ENCODE measurements around the gene BCR.
"Not testable (repeated sequence)": the region's sequence is repeated elsewhere in the genome, so short reads cannot be mapped to it uniquely, and the experiment has no call there.

BCR gene

GRCh38 chr22:23325183-23325582 lies 144.9 kb downstream of the BCR start:
- DNase-seq: no peak

DNA sequence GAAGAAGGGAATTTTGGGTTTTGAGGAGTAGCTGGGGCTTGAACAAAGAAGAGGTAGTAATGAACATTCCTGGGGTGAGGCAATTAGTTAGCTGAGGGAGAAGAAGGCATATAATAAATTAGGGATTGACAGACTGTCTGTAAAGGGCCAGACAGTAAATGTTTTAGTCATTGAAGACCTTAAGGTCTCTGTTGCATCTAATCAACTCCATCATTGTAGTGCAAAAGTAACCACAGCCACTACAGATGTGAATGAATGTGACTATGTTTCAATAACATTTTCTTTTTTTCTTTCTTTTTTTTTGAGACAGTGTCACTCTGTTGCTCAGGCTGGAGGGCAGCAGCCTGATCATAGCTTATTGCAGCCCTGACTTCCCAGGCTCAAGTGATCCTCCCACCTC lies 153.5 kb downstream of the BCR start:
- DNase-seq: not testable (repeated sequence)

GRCh38 chr22:23337672-23338071 lies 157.4 kb downstream of the BCR start:
- DNase-seq: not testable (repeated sequence)

- not testable (repeated sequence) for DNase-seq
Measured at GRCh38 chr22:23341942-23342695, 161.8 kb downstream of the BCR start.

DNA sequence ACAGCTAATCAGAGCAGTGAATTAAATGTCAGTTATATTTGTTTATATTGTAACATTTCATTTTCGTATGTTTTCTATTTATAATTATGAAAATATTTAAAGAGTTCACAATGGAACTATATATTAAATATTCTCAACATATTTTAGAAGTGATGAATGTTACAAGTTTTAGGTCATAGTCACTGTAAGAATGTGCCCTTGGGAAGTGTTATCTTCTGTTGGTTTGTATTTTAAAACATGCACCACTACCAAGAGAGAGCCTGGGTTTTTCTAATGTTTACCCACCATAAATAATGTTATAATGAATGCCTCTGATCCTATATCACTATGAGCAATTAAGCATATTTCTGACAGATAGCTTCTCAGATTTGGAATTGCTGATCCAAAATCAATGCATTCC lies 171.0 kb downstream of the BCR start:
- no peak for DNase-seq

- DNase-seq: no peak
Measured at GRCh38 chr22:23353004-23353403, 172.7 kb downstream of the BCR start.

DNA sequence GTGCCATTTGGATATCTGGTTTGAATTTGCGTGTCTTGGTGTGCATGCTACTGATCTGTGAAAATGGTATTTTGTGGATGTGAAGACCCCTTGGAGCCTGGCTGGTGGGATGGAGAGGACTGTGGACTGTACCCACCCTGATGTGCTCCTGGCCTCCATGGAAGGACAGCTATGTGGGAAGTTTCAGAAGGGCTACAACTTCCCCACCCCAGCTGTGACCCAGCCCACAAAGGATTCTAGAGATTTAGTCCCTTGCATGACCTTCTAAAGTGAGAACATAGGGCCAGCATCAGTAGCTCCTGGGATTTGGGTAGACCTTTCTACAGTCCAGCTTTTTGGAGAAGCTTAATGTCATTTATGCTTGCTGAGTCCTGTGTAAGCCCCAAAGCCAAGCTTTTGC lies 173.4 kb downstream of the BCR start:
- no peak for DNase-seq

DNA sequence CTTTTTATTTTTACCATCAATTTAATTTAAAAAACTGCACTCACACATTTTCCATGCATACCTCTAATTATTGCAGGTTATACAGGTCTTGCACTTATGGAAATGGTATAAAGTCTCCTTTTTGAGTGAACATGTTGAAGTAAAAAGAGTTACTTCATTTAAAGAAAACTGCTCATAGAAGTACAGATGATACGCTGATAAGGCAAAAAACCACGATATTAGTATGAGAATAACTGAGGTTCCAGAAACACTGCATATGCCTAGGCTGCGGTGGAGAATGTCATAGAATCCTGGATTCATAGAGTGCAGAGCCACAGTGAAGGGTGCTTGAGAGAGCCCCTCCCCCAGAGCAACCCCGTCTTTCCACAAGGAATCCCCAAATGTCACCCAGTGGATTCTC lies 175.8 kb downstream of the BCR start:
- DNase-seq: no peak

DNA sequence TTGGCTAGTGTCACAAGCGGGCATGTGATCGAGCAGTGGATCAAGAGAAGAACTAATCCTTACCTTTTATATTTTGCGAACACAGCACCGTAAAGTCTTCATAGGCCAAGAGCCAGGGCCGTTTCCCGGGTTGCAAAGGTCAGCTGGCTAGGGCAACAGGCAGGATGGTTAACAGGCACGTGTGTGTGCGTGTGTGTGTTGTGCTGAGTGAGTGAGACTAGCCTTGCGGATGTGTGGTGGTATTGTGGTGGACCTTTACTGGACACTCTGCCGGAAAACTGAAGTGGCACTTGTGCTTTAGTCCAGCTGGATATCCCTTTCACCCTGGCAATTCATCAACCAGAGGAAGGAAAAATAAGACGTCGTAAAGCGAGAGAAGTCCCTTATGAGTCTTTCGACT lies 176.7 kb downstream of the BCR start:
- DNase-seq: no peak

DNA sequence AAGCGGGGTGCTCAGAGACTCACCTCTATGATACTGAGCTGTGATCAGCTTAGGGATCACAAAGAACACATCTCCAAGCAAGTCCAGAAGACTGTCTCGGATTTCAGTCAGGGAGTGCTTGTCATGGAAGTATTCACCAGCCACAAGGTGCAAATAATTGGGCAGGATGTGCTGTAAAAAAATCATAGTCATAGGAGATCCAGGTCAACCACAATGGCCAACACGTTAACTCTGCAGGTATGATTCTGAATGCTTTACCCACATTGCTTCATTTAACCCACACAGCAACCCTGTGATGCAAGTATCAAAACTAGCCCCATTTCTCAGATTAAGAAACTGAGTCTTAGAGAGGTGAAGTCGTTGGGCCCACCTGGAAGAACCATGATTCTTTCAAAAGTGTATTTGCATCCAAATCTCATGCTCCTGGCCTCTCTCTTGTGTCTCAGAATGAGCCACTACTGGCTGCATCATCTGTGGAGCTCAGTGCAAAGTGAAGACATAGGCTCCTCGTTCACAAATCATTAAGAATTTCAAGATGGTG lies 179.3 kb downstream of the BCR start:
- DNase-seq: no peak

DNA sequence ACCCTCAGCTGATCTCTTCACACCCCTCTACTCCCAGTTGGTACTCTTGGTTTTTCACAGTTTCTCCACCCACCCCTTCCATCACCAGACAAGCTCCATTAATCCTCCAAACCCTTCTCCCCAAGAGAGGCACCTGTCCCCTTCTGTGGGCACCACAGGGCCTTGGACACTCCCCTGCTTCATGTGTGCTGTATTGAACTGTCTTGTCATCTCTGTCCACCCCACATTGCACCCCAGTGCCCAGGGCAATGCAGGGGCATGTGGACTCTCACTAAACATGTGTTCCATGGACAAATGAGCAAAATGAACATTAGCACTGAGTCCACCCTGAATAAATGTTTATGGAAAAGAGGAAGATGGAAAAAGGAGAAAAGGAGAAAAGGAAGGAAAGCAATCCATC lies 181.4 kb downstream of the BCR start:
- DNase-seq: no peak

DNA sequence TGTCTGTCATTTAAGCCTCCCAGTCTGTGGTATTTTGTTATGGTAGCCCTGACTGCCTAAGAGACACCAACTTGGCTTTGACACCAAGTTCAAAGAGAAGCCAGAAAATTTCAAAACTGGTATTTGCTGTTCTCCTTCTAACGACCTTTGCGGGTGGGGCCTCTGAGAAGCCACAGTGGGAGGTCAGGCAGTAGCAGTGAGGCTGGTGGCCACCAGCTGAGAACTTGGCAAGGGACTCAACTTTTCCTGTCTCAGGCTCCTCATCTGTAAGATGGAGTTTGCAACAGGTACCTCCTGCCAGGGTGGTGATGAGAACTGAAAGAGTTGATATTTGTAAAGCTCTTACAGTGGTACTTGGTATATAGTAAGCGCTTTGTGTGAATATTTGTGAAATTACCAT lies 183.4 kb downstream of the BCR start:
- no peak for DNase-seq

DNA sequence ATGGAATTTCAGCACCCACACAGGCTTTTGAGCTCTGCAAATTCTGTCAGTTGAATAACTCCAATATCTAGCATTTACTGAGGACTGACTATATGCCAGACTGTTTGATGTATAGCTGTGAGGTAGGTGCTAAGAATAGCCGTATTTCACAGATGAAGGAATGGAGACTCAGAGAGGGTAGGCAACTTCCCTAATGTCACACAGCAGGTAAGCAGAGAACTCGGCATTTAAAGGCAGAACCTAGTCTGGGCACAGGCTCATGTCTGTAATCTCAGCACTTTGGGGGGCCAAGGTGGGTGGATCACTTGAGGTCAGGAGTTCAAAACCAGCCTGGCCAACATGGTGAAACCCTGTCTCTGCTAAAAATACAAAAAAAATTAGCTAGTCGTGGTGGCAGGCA lies 184.1 kb downstream of the BCR start:
- no peak for DNase-seq

- DNase-seq: no peak
Measured at GRCh38 chr22:23365524-23365923, 185.2 kb downstream of the BCR start.

- DNase-seq: no peak
Measured at GRCh38 chr22:23365961-23366360, 185.7 kb downstream of the BCR start.

GRCh38 chr22:23367196-23367595 lies 186.9 kb downstream of the BCR start:
- not testable (repeated sequence) for DNase-seq

All from activated T-cell treated with anti-CD3 and anti-CD28 coated beads, Interleukin-2, amount 50 U/mL, for 1 hour (primary cell).